HG03103 (cell line): ENCODE measurements around the gene FUNDC2.
A peak's percentile ranks its signal among the peaks of the same experiment; 100 is the strongest.

Experiments
- ATAC-seq: cut with Tn5 transposase; IDR thresholded peaks from one replicate; pipeline ENCODE4 v1.9.1; 2021; ENCODE audit warnings: low read depth; ENCODE audit not compliant: unreplicated experiment

FUNDC2 gene

GRCh38 chrX:155068165-155068564 lies 41.5 kb downstream of the FUNDC2 start:
- no peak for ATAC-seq

GRCh38 chrX:155069414-155069813 lies 42.8 kb downstream of the FUNDC2 start:
- ATAC-seq = no peak

- no peak for ATAC-seq
These were observed 43.4 kb downstream of the FUNDC2 start for GRCh38 chrX:155070038-155070437.

GRCh38 chrX:155070663-155070974 lies 44.0 kb downstream of the FUNDC2 start:
- ATAC-seq = peak; percentile 4

- peak; percentile 88 for ATAC-seq
These were observed 44.5 kb downstream of the FUNDC2 start, which contains the start of the genes BRCC3, CMC4 and MTCP1 for GRCh38 chrX:155070975-155071693. TSS of gene BRCC3 (plus strand) at chrX:155071508. CDS start at chrX:155071528, 20 bp downstream. TSS of gene CMC4 (minus strand) at chrX:155071136. CDS start at chrX:155064023, 7,113 bp downstream. TSS of gene MTCP1 (minus strand) at chrX:155071136. CDS start at chrX:155066010, 5,126 bp downstream.

- ATAC-seq = no peak
These were observed 45.1 kb downstream of the FUNDC2 start for GRCh38 chrX:155071694-155072280.

- ATAC-seq = no peak
These were observed 59.7 kb downstream of the FUNDC2 start for GRCh38 chrX:155086202-155086840.

GRCh38 chrX:155086961-155087735 lies 60.5 kb downstream of the FUNDC2 start:
- no peak for ATAC-seq

GRCh38 chrX:155094468-155095061 lies 67.9 kb downstream of the FUNDC2 start:
- ATAC-seq = no peak

- no peak for ATAC-seq
These were observed 79.3 kb downstream of the FUNDC2 start for GRCh38 chrX:155105919-155106318.

GRCh38 chrX:155108427-155108826 lies 81.8 kb downstream of the FUNDC2 start:
- no peak for ATAC-seq
